Calu3 (cell line): Measurements from ENCODE around the gene GRAMD4. TPM values are rescaled to one million over a fixed set of nuclear protein-coding genes. Genes with fewer than 3 reads are reported as not detected.
A peak's percentile ranks its signal among the peaks of the same experiment; 100 is the strongest.

Experiments
- BruUV-seq: library from RNA; stranded (reverse); fragments of 400-500 nt; replicated peaks from 2 replicates; lab custom pipeline; 2021; lab: Mats Ljungman, UMichigan
- CTCF ChIA-PET: fragments of 300-600 bp; sonication (Branson Sonifier 250); formaldehyde crosslinking; loops from one replicate; lab custom pipeline; 2022; ENCODE audit warnings: antibody characterized with exemption; lab: Charles Lee
- DNase-seq: peaks from one replicate; pipeline ENCODE4 v3.0.0; 2022
- H3K27ac Mint-ChIP-seq: one replicate; pipeline ENCODE4 v1.8.0; 2022; ENCODE audit warnings: mixed read lengths; ENCODE audit not compliant: unreplicated experiment
- H3K27me3 Mint-ChIP-seq: one replicate; pipeline ENCODE4 v1.8.0; 2022; ENCODE audit warnings: mixed read lengths; ENCODE audit not compliant: unreplicated experiment
- H3K36me3 Mint-ChIP-seq: one replicate; pipeline ENCODE4 v1.8.0; 2022; ENCODE audit warnings: mild to moderate bottlenecking, moderate library complexity, mixed read lengths; ENCODE audit not compliant: insufficient read depth, unreplicated experiment
- H3K4me1 Mint-ChIP-seq: one replicate; pipeline ENCODE4 v1.8.0; 2022; ENCODE audit warnings: mild to moderate bottlenecking, low read depth, mixed read lengths; ENCODE audit not compliant: unreplicated experiment
- H3K4me3 Mint-ChIP-seq: one replicate; pipeline ENCODE4 v1.8.0; 2022; ENCODE audit warnings: mild to moderate bottlenecking, low read depth, moderate library complexity, mixed read lengths; ENCODE audit not compliant: unreplicated experiment
- H3K9me3 Mint-ChIP-seq: one replicate; pipeline ENCODE4 v1.8.0; 2022; ENCODE audit warnings: low read depth, mixed read lengths; ENCODE audit not compliant: unreplicated experiment
- intact Hi-C: fragments of 100-400 bp; cut with micrococcal nuclease; formaldehyde crosslinking; loops from one replicate; pipeline ENCODE4 v1.10.0; 2022; ENCODE audit not compliant: unreplicated experiment
- total RNA-seq: library from RNA; stranded (reverse); gene quantifications from 2 replicates; pipeline ENCODE4 v1.2.3, GENCODE V29; 2022
- TF ChIP-seq, protein P1 (sequence below): fragments of 200-600 bp; IDR thresholded peaks from one replicate; pipeline ENCODE4 v1.8.0; 2022; ENCODE audit warnings: antibody characterized with exemption; ENCODE audit not compliant: unreplicated experiment

The GRAMD4 gene
- total RNA-seq, 1 experiment from 2014 or later: 61.2 TPM

DNA sequence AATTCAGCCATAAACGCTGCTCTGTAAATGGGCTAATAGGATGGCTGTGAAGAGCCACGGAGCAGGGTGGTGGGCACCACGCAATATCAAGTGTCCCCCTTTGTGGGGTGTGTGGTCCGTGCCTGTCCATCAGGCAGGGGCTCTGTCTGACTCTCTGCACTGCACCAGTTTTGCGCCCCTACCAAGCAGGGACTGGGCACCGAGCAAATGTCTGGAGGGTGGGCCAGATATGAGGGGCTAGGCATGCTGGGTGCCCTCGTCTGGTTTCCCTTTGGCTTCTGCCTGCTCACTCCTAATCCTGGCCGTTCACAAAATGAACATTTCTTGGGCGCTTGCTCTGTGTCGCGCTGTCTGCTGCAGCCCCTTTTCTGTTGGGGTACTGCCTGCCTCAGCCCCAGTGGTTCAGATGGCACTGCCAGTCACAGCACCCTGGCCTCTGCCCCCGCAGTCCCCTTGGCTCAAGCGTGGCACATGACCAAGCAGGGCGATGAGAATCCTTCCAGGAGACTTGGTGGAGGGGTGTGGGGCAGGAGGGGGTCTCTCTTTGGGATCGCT lies 45.7 kb upstream of the GRAMD4 start:
- intact Hi-C loops: no loop called here
- H3K4me3 Mint-ChIP-seq: peak overlapping the region; percentile 42

DNA sequence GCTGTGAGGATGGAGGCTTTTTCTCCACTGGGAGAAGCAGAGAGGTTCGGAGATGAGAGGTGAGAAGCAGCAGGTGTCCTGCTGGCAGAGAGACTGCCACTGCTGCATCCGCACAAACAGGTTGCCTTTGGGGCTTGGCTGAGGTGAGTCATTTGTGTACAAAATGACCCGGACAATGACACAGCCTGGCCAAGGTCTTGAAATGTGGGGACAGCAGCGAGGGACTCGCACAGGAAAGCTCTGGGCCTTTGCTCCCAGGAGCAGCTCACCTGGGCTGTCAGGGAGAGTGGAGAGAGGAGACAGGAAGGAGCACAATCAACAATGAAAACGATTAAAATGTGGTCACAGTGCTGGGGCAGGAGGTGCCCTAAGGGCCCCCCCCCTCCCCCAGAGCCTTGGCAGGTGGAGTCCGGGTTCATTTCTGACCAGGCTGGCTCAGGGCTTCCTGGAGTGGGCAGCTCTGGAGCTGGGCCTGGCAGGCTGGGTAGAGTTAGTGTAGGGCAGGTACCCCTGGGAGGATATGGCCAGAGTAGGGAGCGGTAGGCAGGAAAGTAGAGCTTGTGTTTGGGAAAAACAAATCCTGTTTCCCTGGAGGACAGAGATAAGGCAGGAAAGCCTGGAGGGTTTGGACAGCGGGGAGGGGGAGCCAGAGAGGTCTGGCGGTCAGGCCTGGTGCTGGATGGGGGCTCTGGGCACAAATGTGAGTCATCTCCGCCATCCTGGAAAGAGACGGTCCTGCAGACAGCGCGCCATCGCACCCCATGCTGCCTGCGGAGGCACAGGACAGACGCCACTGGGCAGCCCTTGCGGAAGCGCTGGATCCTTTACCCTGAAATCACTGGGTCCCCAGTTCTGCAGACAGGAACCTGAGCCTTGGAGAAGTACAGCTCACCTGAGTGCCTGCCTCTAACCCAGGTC lies 44.9 kb upstream of the GRAMD4 start:
- DNase-seq: peak; percentile 78
- H3K36me3 Mint-ChIP-seq: peaks cover 47% of the 10 kb centered on the region
- peaks cover 3% of the 10 kb centered on the region for H3K9me3 Mint-ChIP-seq
- intact Hi-C loops: no loop called here
- H3K4me3 Mint-ChIP-seq: peak overlapping the region; percentile 42
- H3K27ac Mint-ChIP-seq: peak overlapping the region; percentile 82
- H3K4me1 Mint-ChIP-seq: peaks cover 44% of the 10 kb centered on the region
- H3K27me3 Mint-ChIP-seq: no peaks in the 10 kb centered on the region
- TF ChIP-seq, protein P1, sequence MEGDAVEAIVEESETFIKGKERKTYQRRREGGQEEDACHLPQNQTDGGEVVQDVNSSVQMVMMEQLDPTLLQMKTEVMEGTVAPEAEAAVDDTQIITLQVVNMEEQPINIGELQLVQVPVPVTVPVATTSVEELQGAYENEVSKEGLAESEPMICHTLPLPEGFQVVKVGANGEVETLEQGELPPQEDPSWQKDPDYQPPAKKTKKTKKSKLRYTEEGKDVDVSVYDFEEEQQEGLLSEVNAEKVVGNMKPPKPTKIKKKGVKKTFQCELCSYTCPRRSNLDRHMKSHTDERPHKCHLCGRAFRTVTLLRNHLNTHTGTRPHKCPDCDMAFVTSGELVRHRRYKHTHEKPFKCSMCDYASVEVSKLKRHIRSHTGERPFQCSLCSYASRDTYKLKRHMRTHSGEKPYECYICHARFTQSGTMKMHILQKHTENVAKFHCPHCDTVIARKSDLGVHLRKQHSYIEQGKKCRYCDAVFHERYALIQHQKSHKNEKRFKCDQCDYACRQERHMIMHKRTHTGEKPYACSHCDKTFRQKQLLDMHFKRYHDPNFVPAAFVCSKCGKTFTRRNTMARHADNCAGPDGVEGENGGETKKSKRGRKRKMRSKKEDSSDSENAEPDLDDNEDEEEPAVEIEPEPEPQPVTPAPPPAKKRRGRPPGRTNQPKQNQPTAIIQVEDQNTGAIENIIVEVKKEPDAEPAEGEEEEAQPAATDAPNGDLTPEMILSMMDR: no peak
- BruUV-seq: no TSS peak
- CTCF ChIA-PET: interaction anchor here (0.9 to 1.7 kb wide), 5 partner anchors 12 to 208 kb away, joined by 3 to 20 read pairs (median 5); no protein-coding TSS in a partner anchor

More for the DNA sequence above, 45.7 kb upstream of the GRAMD4 start:
- CTCF ChIA-PET: interaction anchor here (0.9 to 1.7 kb wide), 5 partner anchors 11 to 207 kb away, joined by 3 to 20 read pairs (median 5); no protein-coding TSS in a partner anchor
- no TSS peak for BruUV-seq
- Mint-ChIP-seq H3K27ac (peak overlapping the region; percentile 82), H3K27me3 (peaks cover 6% of the 10 kb centered on the region), H3K9me3 (peaks cover 3% of the 10 kb centered on the region), H3K4me1 (peaks cover 36% of the 10 kb centered on the region), H3K36me3 (peaks cover 42% of the 10 kb centered on the region)
- TF ChIP-seq, protein P1: no peak
- no peak for DNase-seq

DNA sequence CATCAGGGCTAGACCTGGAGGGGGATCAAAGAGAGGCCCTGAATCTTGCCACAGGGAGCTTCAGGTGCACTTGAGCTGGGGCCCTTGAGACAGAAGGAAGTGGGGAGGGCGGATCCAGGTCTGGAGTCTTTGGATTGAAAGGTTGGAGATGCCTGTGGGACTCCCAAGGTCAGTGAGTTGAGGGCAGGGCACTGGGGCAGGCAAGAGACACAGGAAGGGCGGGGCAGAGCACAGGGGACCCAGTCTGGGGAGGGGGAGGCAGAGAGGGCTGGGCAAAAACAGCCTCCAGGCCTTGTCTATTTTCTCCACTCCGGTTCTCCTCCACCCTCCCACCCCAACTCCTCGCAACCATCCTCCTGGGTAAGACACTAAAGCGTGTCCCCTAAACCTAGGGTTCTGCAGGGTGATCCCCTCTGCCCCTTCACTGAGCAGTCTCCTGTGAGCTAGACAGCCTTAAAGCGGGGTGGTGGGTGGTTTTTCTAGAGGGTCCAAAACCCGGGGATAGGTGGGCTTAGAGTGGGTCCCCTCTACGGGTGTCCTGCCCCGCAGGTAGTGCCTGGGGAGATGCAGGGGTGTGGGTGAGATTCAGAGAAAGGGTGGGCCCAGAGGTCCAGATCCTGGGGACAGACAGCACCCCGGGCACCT lies 44.2 kb upstream of the GRAMD4 start:
- TF ChIP-seq, protein P1: no peak
- peak overlapping the region; percentile 42 for H3K4me3 Mint-ChIP-seq
- H3K36me3 Mint-ChIP-seq: peaks cover 47% of the 10 kb centered on the region
- H3K9me3 Mint-ChIP-seq: peaks cover 3% of the 10 kb centered on the region
- peak overlapping the region; percentile 82 for H3K27ac Mint-ChIP-seq
- intact Hi-C loops: no loop called here
- H3K27me3 Mint-ChIP-seq: no peaks in the 10 kb centered on the region
- BruUV-seq: no TSS peak
- no peak for DNase-seq
- peaks cover 52% of the 10 kb centered on the region for H3K4me1 Mint-ChIP-seq
- CTCF ChIA-PET: interaction anchor here (1.1 to 1.7 kb wide), 2 partner anchors 12 to 33 kb away, joined by 4 to 20 read pairs; no protein-coding TSS in a partner anchor
